ENCODE data around the gene SYT8.
"Not testable (repeated sequence)": the region's sequence is repeated elsewhere in the genome, so short reads cannot be mapped to it uniquely, and the experiment has no call there.

SYT8 gene

DNA sequence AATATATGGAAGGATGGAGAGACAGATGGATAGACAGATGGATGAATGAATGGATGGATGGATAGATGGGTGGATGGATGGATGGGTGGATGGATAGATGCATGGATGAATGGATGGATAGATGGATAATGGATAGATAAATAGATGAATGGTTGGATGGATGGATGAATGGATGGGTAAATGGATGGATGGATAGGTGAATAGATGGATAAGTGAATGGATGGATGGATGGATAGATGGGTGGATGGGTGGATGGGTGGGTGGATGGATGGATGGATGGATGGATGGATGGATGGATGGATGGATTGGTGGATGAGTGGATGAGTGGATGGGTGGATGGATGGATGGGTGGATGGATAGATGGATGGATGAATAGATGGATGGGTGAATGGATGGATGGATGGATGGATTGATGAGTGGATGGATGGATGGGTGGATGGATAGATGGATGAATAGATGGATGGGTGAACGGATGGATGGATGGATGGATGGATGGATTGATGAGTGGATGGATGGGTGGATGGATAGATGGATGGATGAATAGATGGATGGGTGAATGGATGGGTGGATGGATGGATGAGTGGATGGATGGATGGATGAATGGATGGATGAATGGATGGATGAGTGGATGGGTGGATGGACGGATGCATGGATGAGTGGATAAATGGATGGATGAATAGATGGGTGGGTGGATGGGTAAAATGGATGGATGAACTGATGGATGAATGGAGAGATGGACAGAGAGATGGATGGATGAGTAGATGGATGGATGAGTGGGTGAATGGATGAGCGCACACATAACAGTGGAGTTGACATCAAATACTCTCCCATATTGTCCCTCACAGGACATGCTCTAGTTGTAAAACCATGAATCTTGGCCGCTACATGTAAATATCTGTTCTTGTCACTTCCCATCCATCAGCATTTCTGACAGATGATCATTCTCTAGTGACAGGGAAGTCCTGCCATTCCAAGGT lies 26.9 kb downstream of the SYT8 start:
- DNase-seq, result no peak

DNA sequence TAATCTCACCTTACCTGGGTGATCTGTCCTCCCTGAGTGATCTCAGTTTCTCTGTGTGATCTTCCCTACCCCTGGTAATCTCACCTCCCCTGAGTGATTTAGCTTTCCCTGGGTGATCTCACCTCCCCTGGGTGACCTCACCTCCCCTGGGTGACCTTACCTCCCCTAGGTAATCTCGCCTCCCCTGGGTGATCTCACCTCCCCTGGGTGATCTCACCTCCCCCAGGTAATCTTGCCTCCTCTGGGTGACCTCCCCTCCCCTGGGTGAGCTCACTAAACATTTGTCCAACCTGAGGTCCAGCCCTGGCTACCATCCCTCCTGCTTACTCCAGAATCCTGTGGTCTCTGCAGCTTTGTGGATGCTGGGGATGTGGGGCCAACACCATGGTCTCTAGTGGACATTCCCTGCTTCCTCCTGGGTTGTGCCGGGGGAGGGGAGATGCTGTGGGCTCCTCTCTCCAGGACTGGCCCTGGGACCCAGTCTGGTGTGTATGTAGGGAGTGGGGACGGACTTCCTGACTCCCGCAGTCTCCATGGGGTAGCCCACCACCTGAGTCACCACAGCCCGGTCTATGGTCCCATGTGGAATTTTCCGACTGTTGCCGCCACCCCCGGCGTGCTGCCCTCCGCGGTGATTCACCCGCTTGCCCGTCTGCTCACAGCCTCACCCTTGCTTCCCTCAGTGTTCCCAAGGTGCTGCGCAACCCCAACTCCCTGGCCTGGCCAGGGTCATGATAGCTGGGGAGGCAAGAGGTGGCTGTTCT lies 28.0 kb downstream of the SYT8 start:
- no peak for DNase-seq

DNA sequence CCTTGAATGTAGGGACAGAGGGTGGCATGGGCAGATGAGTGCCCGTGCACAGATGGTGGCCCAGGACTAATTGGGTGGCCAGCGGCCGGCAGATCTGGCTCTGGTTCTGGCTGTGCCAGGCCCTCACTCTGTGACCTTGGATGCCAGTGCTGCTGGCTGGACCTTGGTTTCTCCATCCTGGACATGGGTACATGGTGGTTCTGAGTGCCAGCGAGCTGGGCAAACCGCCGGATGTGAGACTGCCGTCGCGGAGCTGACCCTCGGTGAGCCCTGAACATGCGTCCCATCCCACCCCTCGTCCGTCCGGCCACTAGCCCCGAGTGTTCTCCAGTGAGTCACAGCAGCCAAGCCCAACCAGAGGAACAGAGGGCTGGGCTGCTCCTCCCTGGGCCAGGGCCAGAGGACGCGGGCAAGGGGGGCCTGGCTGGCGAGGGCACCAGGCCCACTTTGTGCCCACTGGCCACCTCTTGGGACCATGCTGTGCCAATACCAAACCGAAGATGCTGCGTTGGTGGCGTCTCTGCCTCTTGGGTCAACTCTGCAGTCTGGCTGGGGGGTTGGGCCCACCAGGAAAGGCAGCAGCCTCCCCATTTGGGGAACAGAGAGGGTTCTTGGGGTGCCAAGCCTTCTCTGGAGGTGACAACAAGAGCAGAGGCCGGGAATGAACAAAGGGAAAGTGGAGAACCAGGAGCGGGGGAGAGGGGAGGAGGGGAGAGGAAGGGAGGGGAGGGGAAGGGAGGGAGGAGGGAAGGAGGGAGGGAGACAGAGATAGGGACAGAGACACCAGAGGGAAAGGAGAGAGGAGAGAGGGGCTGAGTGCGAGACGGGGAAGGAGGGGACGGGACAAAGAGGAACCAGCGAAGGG lies 28.8 kb downstream of the SYT8 start:
- DNase-seq, result no peak

- DNase-seq, result no peak
These were observed 29.4 kb downstream of the SYT8 start for GRCh38 chr11:1864231-1864630.

DNA sequence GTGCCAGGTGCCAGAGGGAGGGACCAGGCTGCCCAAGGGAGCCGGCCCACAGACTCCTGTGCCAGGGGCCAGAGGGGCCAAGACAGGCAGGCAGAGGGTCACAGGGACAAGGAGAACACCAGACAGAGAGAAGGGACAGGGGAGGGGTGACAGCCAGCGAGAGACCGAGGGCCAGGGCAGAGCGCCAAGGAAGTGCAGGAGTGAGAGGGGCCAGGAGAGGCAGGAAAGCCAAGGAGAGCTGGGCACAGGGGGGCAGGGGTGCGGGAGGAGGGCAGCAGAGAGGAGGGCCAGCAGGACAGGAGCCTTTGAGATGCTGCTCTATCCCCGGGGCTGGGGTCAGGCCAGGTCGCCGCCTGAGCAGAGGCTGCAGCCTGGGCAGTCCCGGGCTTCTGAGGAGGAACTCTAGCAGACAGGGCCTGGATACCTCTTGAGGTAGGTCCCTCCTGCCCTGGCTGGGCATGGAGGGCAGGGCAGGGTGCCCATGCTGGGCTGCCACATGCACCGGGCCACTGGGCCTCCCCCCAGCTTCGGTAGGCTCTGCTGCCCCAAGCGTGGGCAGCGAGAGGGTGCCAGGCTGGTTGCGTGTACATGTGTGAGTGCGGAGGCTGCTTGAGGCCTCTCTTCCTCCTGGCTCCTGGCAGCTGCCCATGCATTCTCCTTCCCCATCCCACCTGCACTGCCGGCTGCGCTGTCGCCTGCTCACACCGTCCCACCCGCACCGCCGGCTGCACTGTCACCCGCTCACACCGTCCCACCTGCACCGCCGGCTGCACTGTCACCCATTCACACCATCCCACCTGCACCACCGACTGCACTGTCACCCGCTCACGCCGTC lies 30.3 kb downstream of the SYT8 start:
- no peak for DNase-seq

DNA sequence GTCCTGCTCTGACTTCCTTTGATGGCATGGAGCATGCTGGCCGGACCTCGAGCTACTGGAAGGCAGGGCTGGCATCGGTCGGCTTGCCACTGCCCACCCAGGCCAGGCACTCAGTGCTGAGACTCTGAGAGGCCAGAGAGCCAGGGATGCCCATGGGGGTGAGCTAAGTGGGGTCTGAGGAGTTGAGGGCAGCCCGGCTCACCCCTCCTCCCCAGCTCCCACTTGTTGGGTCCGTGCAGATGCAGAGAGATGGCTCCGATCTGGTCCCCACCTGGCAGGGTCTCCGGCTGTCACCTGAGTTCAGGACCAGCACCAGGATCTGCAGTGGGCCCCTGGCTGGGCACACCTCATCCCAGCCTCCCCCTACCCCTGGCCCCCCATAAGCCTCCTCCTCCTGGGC lies 31.4 kb downstream of the SYT8 start:
- no peak for DNase-seq

- no peak for DNase-seq
These were observed 32.0 kb downstream of the SYT8 start for GRCh38 chr11:1866776-1867175.

DNA sequence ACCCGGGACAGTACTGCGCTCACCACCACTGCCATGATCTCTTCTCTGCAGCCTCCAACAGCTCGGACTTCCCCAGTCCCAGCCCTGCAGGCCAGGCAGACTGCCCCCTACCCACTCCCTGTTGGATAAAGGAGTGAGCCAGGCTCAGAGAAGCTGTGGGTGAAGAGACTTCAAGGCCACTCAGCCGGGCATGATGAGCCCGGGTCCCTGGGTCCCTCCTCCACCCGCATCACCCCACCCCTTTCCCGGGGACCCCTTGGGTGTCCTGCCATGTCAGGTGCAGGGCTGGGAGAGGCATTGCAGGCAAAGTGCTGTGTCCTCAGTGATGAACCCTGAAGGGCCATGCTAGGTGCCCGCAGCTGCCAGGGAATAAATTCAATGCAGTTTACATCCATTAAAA lies 32.6 kb downstream of the SYT8 start:
- DNase-seq, result no peak

DNA sequence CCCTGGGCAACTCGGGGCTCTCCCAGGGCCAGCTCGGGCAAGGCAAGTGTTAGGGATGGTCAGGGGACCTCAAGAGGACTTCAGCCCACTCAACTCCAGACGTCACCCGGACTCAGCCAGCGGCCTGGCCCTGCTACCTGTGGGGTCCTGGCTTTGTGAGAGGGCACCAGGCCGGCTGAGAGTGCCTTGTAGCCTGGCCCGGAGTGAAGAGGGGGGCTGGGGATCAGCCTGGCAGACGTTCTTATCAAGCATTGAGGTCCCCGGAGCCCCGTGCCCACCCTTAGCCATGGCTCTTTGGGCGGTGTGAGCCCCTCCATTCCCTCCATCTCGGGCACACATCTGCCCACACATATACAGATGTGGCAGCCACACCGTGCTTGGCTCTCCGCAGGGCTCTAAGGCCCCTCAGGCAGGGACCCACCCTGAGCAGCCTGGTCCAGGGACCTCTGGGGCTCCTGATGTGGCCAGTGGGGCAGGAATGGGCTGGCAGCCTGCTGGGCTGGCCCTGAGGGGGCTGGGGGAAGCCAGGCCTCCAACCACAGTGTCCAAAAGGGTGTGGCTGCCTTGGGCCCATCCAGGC lies 33.4 kb downstream of the SYT8 start:
- DNase-seq, result no peak

DNA sequence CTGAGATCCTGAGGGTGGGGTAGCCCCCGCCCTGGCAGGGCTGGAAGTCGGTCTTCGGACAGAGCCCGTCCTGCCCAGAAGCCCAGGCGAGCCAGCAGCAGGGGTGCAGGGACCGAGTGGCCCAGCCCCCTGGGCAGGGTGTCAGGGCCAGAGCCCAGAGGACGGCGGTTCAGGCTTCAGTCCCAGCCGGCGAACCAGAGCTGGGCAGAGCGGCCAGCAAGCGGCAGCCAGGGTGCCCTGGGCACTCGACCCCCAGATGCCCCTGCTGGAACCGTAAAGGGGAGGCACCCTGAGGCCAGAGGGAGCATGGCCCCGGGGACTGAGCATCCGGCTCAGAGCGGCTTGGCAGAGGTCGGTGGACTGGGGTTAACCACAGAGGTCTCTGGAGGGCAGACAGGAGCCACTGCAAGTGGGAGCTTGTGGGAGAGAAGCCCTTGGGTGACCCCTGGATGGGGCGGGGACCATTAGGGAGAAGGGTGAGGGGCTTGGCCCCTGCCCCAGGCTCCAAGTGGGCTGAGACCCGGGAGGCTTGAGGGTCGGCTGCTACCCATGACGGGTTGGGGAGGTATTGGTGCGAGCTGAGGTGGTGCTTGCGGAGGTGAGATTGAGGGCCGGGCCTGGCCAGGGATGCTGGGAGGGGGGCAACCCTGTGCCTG lies 34.0 kb downstream of the SYT8 start:
- DNase-seq, result no peak

- DNase-seq, result no peak
These were observed 34.9 kb downstream of the SYT8 start for GRCh38 chr11:1869427-1870325.

GRCh38 chr11:1870326-1870696 lies 35.5 kb downstream of the SYT8 start:
- DNase-seq, result no peak

- DNase-seq, result no peak
These were observed 36.1 kb downstream of the SYT8 start for GRCh38 chr11:1870721-1871466.

DNA sequence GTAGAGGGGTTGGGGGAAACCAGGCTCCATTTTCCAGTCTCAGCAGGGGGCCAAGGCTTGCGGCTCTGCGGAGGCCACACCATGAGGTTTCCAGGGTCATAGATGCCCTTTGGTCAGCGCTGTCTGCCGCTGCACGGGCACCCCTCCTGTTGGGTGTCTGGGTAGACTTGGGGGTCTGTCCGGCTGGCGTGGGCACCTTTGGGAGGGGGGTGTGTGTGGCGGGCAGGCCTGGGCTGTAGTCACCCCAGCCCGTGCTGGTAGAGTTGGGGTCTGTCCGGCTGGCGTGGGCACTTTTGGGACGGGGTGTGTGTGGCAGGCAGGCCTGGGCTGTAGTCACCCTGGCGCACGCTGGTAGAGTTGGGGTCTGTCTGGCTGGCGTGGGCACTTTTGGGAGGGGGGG lies 36.7 kb downstream of the SYT8 start:
- no peak for DNase-seq

DNA sequence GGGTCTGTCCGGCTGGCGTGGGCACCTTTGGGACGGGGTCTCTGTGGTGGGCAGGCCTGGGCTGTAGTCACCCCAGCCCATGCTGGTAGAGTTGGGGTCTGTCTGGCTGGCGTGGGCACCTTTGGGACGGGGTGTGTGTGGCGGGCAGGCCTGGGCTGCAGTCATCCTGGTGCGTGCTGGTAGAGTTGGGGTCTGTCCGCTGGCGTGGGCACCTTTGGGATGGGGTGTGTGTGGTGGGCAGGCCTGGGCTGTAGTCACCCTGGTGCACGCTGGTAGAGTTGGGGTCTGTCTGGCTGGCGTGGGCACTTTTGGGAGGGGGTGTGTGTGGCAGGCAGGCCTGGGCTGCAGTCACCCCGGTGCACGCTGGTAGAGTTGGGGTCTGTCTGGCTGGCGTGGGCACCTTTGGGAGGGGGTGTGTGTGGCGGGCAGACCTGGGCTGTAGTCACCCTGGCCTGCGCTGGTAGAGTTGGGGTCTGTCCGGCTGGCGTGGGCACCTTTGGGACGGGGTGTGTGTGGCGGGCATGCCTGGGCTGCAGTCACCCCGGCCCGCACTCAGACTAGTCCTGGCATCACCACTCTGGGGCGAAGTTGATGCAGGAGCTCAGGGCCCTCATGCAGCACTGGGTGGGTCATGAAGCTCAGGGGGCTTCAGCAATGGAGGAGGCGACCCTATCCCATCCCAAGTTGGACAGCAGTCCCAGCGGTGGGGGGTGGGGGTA lies 37.6 kb downstream of the SYT8 start:
- no peak for DNase-seq

DNA sequence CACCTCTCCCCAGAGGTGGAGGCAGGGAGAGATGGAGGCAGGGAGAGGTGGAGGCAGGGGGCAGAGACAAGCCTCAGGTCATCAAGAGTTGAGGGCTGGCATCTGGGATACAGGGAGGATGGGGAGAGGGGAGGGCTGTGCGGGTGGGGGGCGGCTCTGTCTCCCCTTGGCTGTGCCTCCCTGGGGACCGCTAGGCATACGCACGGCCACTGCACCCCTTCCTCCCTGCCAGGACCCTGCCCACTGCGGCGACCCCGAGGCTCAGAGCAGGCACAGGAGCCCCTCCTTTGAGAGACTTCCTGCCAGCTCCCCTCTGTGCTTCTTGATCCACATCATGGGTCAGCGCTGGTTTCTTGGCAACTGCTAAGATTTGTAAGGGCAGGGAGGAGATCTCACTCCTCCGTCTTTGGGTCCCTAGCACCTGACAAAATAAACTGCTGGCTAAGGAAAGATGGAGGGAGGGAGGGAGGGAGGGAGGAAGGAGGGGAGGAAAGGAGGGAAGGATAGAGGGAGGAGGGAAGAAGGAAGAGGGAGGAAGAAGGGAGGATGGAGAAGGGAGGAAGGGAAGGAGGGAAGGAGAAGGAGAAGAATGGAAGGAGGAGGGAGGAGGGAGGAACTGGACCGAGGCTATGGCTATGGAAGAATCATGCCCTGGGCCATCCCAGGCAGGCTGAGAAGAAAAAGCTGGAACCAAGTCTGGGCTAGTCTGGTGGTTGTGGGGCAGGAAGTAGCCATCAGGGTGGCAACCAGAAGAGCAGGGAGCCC lies 38.4 kb downstream of the SYT8 start:
- no peak for DNase-seq

GRCh38 chr11:1873813-1874150 lies 39.0 kb downstream of the SYT8 start:
- not testable (repeated sequence) for DNase-seq
